Transverse colon (tissue), 4 donors: ENCODE results near the gene RAD9A. TPM values are rescaled to one million over a fixed set of nuclear protein-coding genes. Genes with fewer than 3 reads are reported as not detected.

Source experiments
- DNase-seq: peaks from one replicate; pipeline ENCODE4 v3.0.0-alpha.2; 2019
- H3K27ac ChIP-seq, 4 donors: fragments of 200-600 bp; sonication (generic); 2 replicates each; pipeline ENCODE4 v1.5.1; 2016 to 2018; ENCODE audit warnings: inconsistent platforms in 4 of 4
- H3K27me3 ChIP-seq: fragments of 200-600 bp; sonication (generic); 2 replicates; pipeline ENCODE4 v1.5.1; 2017; ENCODE audit warnings: inconsistent platforms
- H3K36me3 ChIP-seq, 4 donors: fragments of 200-600 bp; sonication (generic); 2 replicates each; pipeline ENCODE4 v1.5.1; 2017 to 2019; ENCODE audit warnings: inconsistent platforms in 4 of 4
- H3K4me1 ChIP-seq, 4 donors: fragments of 200-600 bp; sonication (generic); 2 replicates each; pipeline ENCODE4 v1.5.1; 2017 to 2020; ENCODE audit warnings: inconsistent platforms in 4 of 4
- H3K4me3 ChIP-seq, 4 donors: fragments of 200-600 bp; sonication (generic); 1 replicate in 1 of 4; 2 replicates in 3 of 4; pipeline versions ENCODE4 v1.5.1 to v1.6.1; 2017 to 2019; ENCODE audit warnings: inconsistent platforms in 4 of 4
- H3K9me3 ChIP-seq, 2 donors: fragments of 200-600 bp; sonication (generic); 2 replicates each; pipeline ENCODE4 v1.5.1; 2017 to 2019; ENCODE audit warnings: inconsistent platforms in 2 of 2
- CTCF ChIP-seq, 5 experiments: fragments of 200-600 bp in 3 of 5; fragments of 450-650 bp in 2 of 5; sonication (generic) in 3 of 5; IDR thresholded peaks; 1 replicate in 2 of 5; 2 replicates in 3 of 5; pipeline ENCODE4 v1.5.1; 2016 to 2017; ENCODE audit warnings: antibody characterized with exemption in 5 of 5, inconsistent platforms in 3 of 5, mild to moderate bottlenecking in 2 of 5, moderate library complexity in 1 of 5
- EP300 ChIP-seq: sonication (generic); formaldehyde crosslinking; IDR thresholded peaks from one replicate; pipeline ENCODE4 v1.6.1; 2017; ENCODE audit warnings: antibody characterized with exemption, low read depth
- POLR2A ChIP-seq: fragments of 450-650 bp; IDR thresholded peaks from one replicate; pipeline ENCODE4 v1.6.1; 2016; ENCODE audit warnings: antibody characterized with exemption, mild to moderate bottlenecking, moderate library complexity
- POLR2AphosphoS5 ChIP-seq, 3 donors: sonication (generic); formaldehyde crosslinking; IDR thresholded peaks; one replicate each; pipeline ENCODE4 v1.6.1; 2016; ENCODE audit warnings: antibody characterized with exemption in 3 of 3
- WGBS, 2 donors: methylation state at CpG; one replicate each; pipeline ENCODE4 v1.1.5; 2018; ENCODE audit warnings: low coverage in 1 of 2; 5-methylcytosine and 5-hydroxymethylcytosine counted together
- in situ Hi-C, 4 donors: fragments of 200-750 bp; cut with MboI; loops; one replicate each; pipeline versions ENCODE4 v1.15.0 to v1.15.1; 2017; ENCODE audit warnings: low sequenced_read_pairs in 3 of 4, low pct_ligation_motif_present in 1 of 4, low pct_unique_long_range_greater_than_20kb in 1 of 4
- intact Hi-C: fragments of 100-400 bp; cut with DNase I; formaldehyde crosslinking; loops from one replicate; pipeline ENCODE4 v1.15.1; 2023; ENCODE audit warnings: low total_unique reads
- total RNA-seq, 4 donors: library from RNA; depleted of rRNA; stranded (reverse); fragments of >200 nt; gene quantifications; one replicate each; pipeline ENCODE4 v1.1.0, GENCODE V29; 2016

RAD9A gene
- 100 to 1,000 TPM in 2 of 4 donors, 10 to 100 TPM in 2; 37.8 to 470 (median 95.3) TPM for total RNA-seq

GRCh38 chr11:67391304-67392182 lies at the start of gene RAD9A:
TSS of gene RAD9A (plus strand) at chr11:67391986. CDS start at chr11:67392045, 59 bp downstream.
- Histone ChIP-seq H3K4me3 (peak within 1 kb of the TSS; percentile 69 to 94 (median 84)), H3K4me1 (peaks cover 10 to 33% (median 23%) of the 10 kb centered on the region in 4 donors), H3K27me3 (no peaks in the 10 kb centered on the region), H3K36me3 (no peaks in the 10 kb centered on the region), H3K27ac (peak within 1 kb of the TSS; percentile 86 to 96 (median 91)), H3K9me3 (no peaks in the 10 kb centered on the region)
- WGBS, 2 donors: 0 to 1% methylated on average over 2 to 43 of the region's 75 CpGs
- peak; percentile 97 for DNase-seq
- intact Hi-C loops (no loop called here), in situ Hi-C loops (loop anchor here in 3 of 4 donors (10.0 to 25.0 kb wide), 2 partner anchors 93 to 129 kb away; partner anchors contain the start of genes AIP (in 2 of the 3) and GRK2 (in 1 of the 3))
- TF ChIP-seq CTCF (IDR thresholded peaks at IDR 0.05) (no peak), POLR2A (peak; percentile 84), EP300 (peak; percentile 21), POLR2AphosphoS5 (IDR thresholded peaks at IDR 0.05) (peak; percentile 87 to 93 (median 91))

- intact Hi-C loops (no loop called here), in situ Hi-C loops (no loop called here)
- Histone ChIP-seq H3K9me3 (no peaks in the 10 kb centered on the region), H3K4me1 (peaks cover 17 to 47% (median 20%) of the 10 kb centered on the region in 4 donors), H3K27ac (peak overlapping the region; percentile 81 to 84 (median 83)), H3K27me3 (no peaks in the 10 kb centered on the region), H3K36me3 (no peaks in the 10 kb centered on the region), H3K4me3 (no peak overlapping the region)
- DNase-seq: no peak
- TF ChIP-seq POLR2AphosphoS5 (IDR thresholded peaks at IDR 0.05): no peak
- no peak for TF ChIP-seq EP300
- no peak for TF ChIP-seq CTCF (IDR thresholded peaks at IDR 0.05)
- TF ChIP-seq POLR2A: no peak
- WGBS, 2 donors: 69 to 80% methylated on average over 3 to 4 of the region's 4 CpGs
These were observed 47.5 kb upstream of the RAD9A start for GRCh38 chr11:67344264-67344663.

- Histone ChIP-seq H3K4me1 (peaks cover 17 to 47% (median 20%) of the 10 kb centered on the region in 4 donors), H3K27me3 (no peaks in the 10 kb centered on the region), H3K9me3 (no peaks in the 10 kb centered on the region), H3K36me3 (no peaks in the 10 kb centered on the region), H3K4me3 (no peak overlapping the region), H3K27ac (peak overlapping the region; percentile 81 to 84 (median 83))
- TF ChIP-seq POLR2AphosphoS5 (IDR thresholded peaks at IDR 0.05) (peak in 2 of 3 donors; percentile 22 to 44), POLR2A (peak; percentile 51), CTCF (IDR thresholded peaks at IDR 0.05) (no peak)
- intact Hi-C loops: loop anchor here (5.0 kb wide), 1 partner anchor 37 kb away; no protein-coding TSS in a partner anchor
- WGBS, 2 donors: 40 to 46% methylated on average over 5 to 8 of the region's 8 CpGs
- in situ Hi-C loops: no loop called here
- DNase-seq: peak; percentile 44
These were observed 46.4 kb upstream of the RAD9A start for GRCh38 chr11:67345247-67345919.
